ENCODE measurements around the gene ZNF664. TPM values are rescaled to one million over a fixed set of nuclear protein-coding genes. Genes with fewer than 3 reads are reported as not detected.

ZNF664 gene
- total and polyA plus RNA-seq, 2 of the 4 experiments (the other 2 are of a cell fraction), result 29.9 to 32.6 TPM

GRCh38 chr12:124022161-124022560 lies 49.1 kb downstream of the ZNF664 start:
- no peak for TF ChIP-seq RFX5 (IDR thresholded peaks at IDR 0.05; ENCODE audit: low read depth, low read length)
- TF ChIP-seq ELK1 (IDR thresholded peaks at IDR 0.05; ENCODE audit: borderline replicate concordance, low read depth, low read length), result no peak
- no peak for TF ChIP-seq CTCF (conservative IDR thresholded peaks at IDR 0.05; ENCODE audit: low read depth, low read length)
- TF ChIP-seq NFE2L2 (IDR thresholded peaks at IDR 0.05; ENCODE audit: low read depth, low read length), result no peak
- no peak for TF ChIP-seq MAZ (IDR thresholded peaks at IDR 0.05; ENCODE audit: borderline replicate concordance, low read depth, low read length)
- no peak for TF ChIP-seq BHLHE40 (IDR thresholded peaks at IDR 0.05; ENCODE audit: low read depth, low read length)
- TF ChIP-seq FOS (IDR thresholded peaks at IDR 0.05; ENCODE audit: low read depth, low read length), result no peak
- no peak for TF ChIP-seq RCOR1 (IDR thresholded peaks at IDR 0.05; ENCODE audit: insufficient replicate concordance, low read length)
- TF ChIP-seq SMC3 (IDR thresholded peaks at IDR 0.05; ENCODE audit: low read depth, low read length), result no peak
- TF ChIP-seq USF2 (IDR thresholded peaks at IDR 0.05; ENCODE audit: low read depth, low read length), result no peak
- TF ChIP-seq RAD21 (IDR thresholded peaks at IDR 0.05; ENCODE audit: low read length), result no peak
- no peak for TF ChIP-seq MXI1 (IDR thresholded peaks at IDR 0.05; ENCODE audit: borderline replicate concordance, low read depth, low read length)
- TF ChIP-seq POLR2A (IDR thresholded peaks at IDR 0.05; ENCODE audit: low read depth, low read length), result no peak
- no peak for TF ChIP-seq CEBPB (IDR thresholded peaks at IDR 0.05; ENCODE audit: low read depth, low read length)
- no peak for TF ChIP-seq MAFK (IDR thresholded peaks at IDR 0.05; ENCODE audit: low read depth, low read length)
- TF ChIP-seq CHD1 (IDR thresholded peaks at IDR 0.05; ENCODE audit: low read depth, low read length), result no peak
- no peak overlapping the region for H2BK20ac ChIP-seq (ENCODE audit: low read depth, low read length)
- no peak overlapping the region for H4K8ac ChIP-seq (ENCODE audit: low read depth in 2 of 2, low read length in 2 of 2)
- ATAC-seq (ENCODE audit: low read depth) (no peak), DNase-seq (no peak)
- no peak overlapping the region for H2BK15ac ChIP-seq (ENCODE audit: low read depth, low read length)
- H3K4ac ChIP-seq (ENCODE audit: low read depth, low read length), result no peak overlapping the region
- ChIA-PET POLR2A (ENCODE audit: unreplicated experiment) (no interaction called here), CTCF (interaction anchor here (0.6 kb wide), 1 partner anchor 896 kb away, joined by 3 read pairs; no protein-coding TSS in a partner anchor)
- H3K18ac ChIP-seq (ENCODE audit: low read depth, low read length), result no peak overlapping the region
- H3K56ac ChIP-seq (ENCODE audit: extremely low read depth, insufficient read depth, low read length), result no peak overlapping the region
- no peak overlapping the region for H3K4me3 ChIP-seq (ENCODE audit: insufficient read depth, low read depth, low read length)
- no peaks in the 10 kb centered on the region for H4K20me1 ChIP-seq (ENCODE audit: insufficient read depth, low read length)
- no TSS peak for BruUV-seq (replicated peaks)
- no peak overlapping the region for H2AK5ac ChIP-seq (ENCODE audit: low read depth, low read length)
- in situ Hi-C loops (cut with MboI; ENCODE audit: low sequenced_read_pairs) (no loop called here), intact Hi-C loops (cut with micrococcal nuclease) (no loop called here), dilution Hi-C loops (cut with HindIII; ENCODE audit: low sequenced_read_pairs, unreplicated experiment) (no loop called here)
- H2BK5ac ChIP-seq (ENCODE audit: low read depth, low read length, poor library complexity, severe bottlenecking), result no peak overlapping the region
- H3K4me1 ChIP-seq (ENCODE audit: control insufficient read depth, insufficient read depth, low read length), result peaks cover 6% of the 10 kb centered on the region
- no peak overlapping the region for H3K27ac ChIP-seq (ENCODE audit: insufficient read depth, low read length)
- no peak overlapping the region for H3K4me2 ChIP-seq (ENCODE audit: low read depth, low read length)
- no peak overlapping the region for H4K5ac ChIP-seq (ENCODE audit: low read depth, low read length)
- no peaks in the 10 kb centered on the region for H3K27me3 ChIP-seq (ENCODE audit: control insufficient read depth, insufficient read depth, low read length)
- H3K36me3 ChIP-seq (ENCODE audit: control insufficient read depth, insufficient read depth, low read length), result no peaks in the 10 kb centered on the region
- no peaks in the 10 kb centered on the region for H3K9me3 ChIP-seq (ENCODE audit: control insufficient read depth, insufficient read depth, low read length)
- H3K23ac ChIP-seq (ENCODE audit: low read depth, low read length), result no peak overlapping the region
- no peak overlapping the region for H2AK9ac ChIP-seq (replicated peaks; ENCODE audit: low read depth, low read length, poor library complexity)
- no peaks in the 10 kb centered on the region; a peak in 1 of 4 replicates for H3K79me1 ChIP-seq (ENCODE audit: low read depth in 1 of 2, low read length in 2 of 2)
- WGBS, 2 experiments (ENCODE audit: extremely low coverage in 2 of 2, insufficient read length in 1 of 2), result no CpG with 5 or more reads among the region's 3 CpGs
- H4K91ac ChIP-seq (ENCODE audit: insufficient read depth, low read depth, low read length), result no peak overlapping the region
- no peak overlapping the region for H2BK120ac ChIP-seq (ENCODE audit: low read depth, low read length)
- peaks cover 12% of the 10 kb centered on the region for H3K9me1 ChIP-seq (ENCODE audit: insufficient read depth, low read length)
- no peak overlapping the region for H2AFZ ChIP-seq (replicated peaks; ENCODE audit: low read length, poor library complexity)
- H3K14ac ChIP-seq (replicated peaks; ENCODE audit: low read depth, low read length), result no peak overlapping the region
- H3K9ac ChIP-seq (ENCODE audit: low read depth, low read length), result no peak overlapping the region

All from IMR-90 (cell line).